NB4 (cell line): Measurements from ENCODE around the gene PDE4D.

Source experiments
- CTCF ChIP-seq: IDR thresholded peaks from one replicate; pipeline ENCODE4 v1.5.1; 2012; ENCODE audit warnings: low read depth, low read length
- MAX ChIP-seq: IDR thresholded peaks from 2 replicates; pipeline ENCODE4 v1.6.1; 2011; ENCODE audit warnings: low read depth, low read length
- POLR2A ChIP-seq: IDR thresholded peaks from 2 replicates; pipeline ENCODE4 v1.6.1; 2011; ENCODE audit warnings: mild to moderate bottlenecking; ENCODE audit not compliant: insufficient read length; ENCODE audit errors: extremely low read depth

GRCh38 chr5:59937633-59938032 lies 44.1 kb upstream of the PDE4D start:
- TF ChIP-seq CTCF (no peak), POLR2A (no peak), MAX (no peak)
